Measurements from ENCODE around the gene DNM3.
A peak's percentile ranks its signal among the peaks of the same experiment; 100 is the strongest.
"Not testable (repeated sequence)": the region's sequence is repeated elsewhere in the genome, so short reads cannot be mapped to it uniquely, and the experiment has no call there.

The DNM3 gene

DNA sequence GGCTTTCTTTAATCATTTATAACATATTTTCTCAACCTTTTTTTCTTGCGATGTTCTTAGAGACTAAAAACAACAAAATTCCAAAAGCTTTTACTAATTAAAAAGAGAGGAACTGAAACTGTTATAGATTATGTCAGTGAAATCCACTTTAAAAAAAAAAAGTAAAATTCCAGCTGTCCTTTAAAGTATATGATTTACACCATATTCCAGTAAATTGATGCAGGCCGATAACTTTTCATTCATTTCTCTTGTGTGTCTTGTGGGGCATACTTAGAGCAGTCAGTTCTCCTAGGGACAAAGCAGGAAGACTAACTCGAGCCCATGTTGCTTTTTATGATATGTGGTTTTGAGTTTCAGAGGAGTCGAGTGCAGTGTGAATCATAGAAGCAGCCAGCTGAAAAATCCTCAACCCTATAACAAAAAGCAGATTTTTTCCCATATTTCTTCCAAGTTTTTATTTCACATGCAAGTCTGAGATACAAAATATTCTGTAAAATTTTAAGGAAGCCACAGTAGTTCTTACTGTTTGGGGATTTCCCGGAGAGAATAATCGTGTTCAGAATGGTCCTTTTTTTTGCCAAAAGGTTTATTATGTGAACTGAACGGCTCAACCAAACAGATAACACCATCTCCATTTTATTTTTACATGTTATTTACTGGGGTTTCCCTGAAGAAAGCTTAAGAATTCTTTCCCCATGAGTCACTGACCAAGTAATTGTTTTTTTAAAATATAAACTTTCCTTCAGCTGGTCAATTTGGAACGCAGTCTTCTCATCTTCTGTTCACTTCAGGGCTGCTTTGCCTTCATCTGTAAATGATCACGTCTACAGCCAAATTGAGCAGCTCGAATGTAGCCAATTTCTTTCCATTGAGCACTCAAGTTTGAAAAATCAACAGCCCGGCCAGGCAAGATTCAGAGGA, 502.2 kb downstream of the DNM3 start:
- DNase-seq = peak; percentile 36 to 70 (median 58)

- DNase-seq = no peak
Observed at GRCh38 chr1:172344444-172344843, 503.1 kb downstream of the DNM3 start.

GRCh38 chr1:172345077-172345476, 503.8 kb downstream of the DNM3 start:
- DNase-seq = no peak

- no peak for DNase-seq
Observed at GRCh38 chr1:172347416-172347815, 506.1 kb downstream of the DNM3 start.

- no peak for DNase-seq
Observed at GRCh38 chr1:172350856-172351255, 509.6 kb downstream of the DNM3 start.

GRCh38 chr1:172351346-172351745, 510.0 kb downstream of the DNM3 start:
- DNase-seq = no peak

DNA sequence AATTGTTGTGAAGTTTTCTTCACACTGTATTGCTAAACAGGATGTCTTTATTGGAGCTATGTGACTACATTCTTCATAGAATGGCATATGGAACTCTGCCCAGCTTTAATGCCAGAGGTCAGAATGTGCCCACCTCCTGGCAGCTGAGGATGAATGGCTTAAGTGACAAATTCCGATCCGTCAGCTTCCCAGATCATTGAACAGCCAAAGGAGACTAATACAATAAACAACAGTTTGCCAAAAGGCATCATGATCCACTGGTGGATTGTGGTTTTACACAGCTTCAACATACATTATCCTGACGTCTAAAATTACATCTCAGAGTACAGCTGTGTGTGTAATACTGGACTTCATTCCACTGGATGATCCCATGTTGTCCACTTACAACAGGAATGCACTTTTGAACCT, 510.5 kb downstream of the DNM3 start:
- no peak for DNase-seq

DNA sequence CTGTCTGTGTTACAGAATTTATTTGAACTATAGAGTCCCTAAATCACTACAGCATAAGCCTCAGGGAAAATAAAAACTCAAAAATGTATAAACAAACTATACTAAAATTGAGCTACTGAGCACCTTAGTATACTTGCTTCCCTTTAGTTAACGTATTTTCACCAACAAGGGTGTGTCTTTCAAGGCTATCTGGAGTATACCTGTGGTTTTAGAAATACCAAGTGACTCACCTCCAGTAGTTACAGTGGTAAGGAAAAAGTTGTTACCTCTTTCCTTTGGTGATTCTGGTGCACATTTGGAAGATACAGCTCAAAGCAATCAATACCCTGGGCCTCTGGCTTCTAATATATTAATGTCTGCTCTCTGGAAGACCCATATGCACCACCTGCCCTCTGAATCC, 511.1 kb downstream of the DNM3 start:
- no peak for DNase-seq

GRCh38 chr1:172354291-172355274, 513.3 kb downstream of the DNM3 start:
- DNase-seq = no peak

DNA sequence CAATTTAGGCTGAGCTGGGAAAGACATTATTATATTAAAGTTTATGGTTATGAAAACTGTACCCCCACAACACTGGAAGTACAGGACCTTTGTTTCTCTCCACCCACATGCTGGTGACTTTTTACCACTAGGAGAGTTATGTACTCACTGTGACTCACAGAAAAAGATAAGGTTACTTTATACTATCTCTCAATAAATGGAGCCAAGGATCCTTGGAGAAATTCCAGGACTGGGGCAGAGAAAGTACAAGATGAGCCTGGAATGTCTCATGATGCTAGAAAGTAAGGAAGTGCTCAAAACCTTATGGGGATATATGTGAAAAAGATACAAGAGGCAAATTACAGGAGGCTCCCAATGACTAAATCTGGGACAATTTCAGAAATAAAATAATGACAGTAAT, 515.3 kb downstream of the DNM3 start:
- peak; percentile 15 to 37 (median 30) for DNase-seq

DNA sequence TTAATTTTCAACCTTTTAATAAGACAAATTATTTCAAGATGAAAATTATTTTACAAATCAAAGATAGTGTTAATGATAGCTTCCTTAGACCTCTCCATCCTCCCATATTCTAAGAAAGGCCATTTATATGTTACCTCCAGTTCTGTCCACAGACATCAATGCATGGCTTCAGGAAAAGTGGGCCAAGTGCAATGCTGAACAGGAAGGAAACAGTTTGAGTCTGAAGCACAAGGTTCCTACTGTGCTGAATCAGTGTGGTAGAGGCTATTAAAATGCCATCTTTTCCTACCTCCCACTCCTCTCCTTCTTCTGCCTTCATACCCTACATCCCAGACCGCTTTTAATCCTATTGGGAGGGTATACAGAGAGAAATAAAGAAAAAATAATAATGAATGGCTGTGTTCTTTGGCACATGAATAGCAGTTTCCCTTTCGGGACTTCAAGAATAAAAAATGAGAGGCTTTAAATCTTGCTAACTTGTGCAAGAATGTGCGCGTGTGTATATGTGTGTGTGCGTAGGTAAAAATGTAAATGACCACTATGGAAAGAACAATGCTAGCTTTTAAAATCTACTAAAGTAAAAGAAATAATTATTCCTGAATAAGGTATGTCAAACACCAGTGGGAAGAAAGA, 516.6 kb downstream of the DNM3 start:
- DNase-seq = peak in 1 of 3 donors; percentile 4

DNA sequence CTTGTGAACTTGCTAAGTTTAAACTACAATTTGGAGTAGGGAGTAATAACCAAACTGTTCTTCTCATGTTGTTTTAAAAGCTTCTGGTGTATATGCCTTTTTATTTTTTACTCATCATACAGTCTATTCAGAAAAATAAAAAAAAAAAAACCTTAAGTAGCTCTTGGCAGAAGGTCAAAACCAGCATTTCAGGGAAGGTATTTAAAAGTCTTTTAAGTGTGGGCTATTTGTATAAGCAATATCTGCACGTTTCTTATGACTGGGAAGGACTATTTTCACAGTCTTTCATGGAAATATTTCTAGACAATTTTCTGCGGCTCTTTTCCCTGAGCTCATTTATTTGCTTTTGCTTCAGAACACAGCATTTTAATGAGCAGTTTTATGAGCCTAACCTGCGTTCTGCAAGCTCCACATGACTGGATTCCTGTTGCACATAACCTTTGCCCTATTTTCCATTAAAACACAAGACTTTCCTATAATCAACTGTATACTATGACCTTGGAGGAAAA, 518.2 kb downstream of the DNM3 start:
- no peak for DNase-seq

GRCh38 chr1:172360511-172360910, 519.2 kb downstream of the DNM3 start:
- DNase-seq = no peak

DNA sequence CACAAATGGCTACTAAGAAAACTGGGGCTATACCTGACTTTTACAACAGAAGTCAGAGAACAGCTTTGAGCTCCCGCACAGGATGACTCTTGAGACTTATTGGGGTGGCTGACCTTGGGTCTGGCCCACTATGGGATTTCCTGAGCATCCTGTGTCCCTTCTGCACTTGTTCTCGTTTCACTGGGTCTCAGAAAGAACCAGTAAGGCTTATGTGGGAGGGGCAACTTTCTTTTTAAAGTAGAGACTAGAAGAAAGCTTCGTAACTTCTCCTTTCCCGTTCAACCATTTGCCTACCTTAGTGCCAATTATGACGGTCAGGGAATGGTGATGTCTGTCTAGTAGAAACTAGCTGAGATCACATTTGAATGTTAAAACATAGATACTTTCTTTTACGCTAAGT, 519.7 kb downstream of the DNM3 start:
- peak in 1 of 3 donors; percentile 5 for DNase-seq

- no peak for DNase-seq
Observed at GRCh38 chr1:172363852-172364251, 522.6 kb downstream of the DNM3 start.

DNA sequence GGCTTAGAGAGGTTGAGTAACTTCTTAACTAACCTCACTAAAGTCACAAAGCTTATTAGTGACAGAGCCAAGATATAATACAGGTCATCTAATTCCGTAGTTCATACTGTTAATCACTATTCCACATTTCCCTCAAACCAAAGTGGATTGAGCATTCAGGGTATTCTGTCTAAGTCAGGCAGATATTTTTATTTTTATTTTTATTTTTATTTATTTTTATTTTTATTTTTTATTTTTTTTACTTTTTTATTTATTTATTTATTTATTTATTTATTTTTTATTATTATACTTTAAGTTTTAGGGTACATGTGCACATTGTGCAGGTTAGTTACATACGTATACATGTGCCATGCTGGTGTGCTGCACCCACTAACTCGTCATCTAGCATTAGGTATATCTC, 530.3 kb downstream of the DNM3 start:
- DNase-seq = not testable (repeated sequence)

GRCh38 chr1:172373864-172374263, 532.6 kb downstream of the DNM3 start:
- peak; percentile 42 to 55 (median 54) for DNase-seq

DNA sequence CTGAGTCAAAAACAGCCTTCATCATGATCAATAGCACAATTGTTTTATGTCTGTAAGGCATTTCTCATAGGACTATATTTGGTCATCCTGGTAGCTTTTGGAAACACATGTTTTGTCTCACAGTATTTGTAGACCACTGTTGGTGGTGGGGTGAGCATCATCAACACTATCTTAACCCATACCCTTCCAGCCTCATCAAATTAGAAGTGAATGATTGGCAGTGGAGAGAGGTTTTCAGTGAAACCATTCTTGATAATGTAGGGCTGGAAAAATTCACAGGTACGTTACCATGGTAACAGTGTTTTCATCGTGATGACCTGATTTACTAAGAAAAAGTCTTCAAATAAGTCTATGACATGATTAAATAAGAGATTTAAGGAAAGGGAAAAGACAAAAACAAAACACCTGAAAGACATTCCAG, 533.9 kb downstream of the DNM3 start:
- DNase-seq = no peak

DNA sequence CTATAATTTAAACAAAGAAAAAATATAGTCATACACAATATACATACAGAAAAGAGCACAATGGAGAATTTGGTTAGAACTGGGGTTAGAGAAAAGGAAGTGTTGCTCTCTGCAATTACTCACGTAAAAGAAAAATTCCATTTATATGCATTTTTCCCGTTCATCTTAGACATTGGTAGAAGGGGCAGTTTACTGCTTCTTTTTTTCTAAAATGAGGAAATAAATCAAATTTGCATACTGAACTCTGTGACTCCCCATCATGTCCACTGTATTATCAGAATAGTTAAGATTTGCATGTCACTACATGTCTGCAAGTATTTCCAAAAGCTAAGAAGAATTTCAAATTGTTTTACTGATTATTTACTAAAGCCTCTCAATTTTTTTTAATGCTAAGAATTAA, 535.1 kb downstream of the DNM3 start:
- peak; percentile 57 to 94 (median 84) for DNase-seq

DNA sequence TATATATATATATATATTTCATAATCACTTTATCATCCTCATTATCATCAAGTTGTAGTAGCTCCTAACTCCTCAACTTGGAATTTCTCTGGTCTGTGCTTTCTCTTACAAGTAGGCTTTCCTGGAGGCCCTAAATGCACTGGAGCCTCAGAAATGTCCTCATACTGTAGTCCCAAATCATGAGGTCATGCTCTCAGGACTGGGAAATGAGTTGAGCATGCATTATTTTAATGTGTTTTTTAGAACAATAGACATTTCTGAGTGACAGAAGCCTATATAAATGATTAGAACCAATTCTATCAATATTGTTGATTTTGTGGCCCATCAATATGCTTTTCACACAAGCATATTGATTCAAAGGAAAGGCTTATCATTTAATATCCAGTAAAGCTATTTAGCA, 536.3 kb downstream of the DNM3 start:
- no peak for DNase-seq

DNA sequence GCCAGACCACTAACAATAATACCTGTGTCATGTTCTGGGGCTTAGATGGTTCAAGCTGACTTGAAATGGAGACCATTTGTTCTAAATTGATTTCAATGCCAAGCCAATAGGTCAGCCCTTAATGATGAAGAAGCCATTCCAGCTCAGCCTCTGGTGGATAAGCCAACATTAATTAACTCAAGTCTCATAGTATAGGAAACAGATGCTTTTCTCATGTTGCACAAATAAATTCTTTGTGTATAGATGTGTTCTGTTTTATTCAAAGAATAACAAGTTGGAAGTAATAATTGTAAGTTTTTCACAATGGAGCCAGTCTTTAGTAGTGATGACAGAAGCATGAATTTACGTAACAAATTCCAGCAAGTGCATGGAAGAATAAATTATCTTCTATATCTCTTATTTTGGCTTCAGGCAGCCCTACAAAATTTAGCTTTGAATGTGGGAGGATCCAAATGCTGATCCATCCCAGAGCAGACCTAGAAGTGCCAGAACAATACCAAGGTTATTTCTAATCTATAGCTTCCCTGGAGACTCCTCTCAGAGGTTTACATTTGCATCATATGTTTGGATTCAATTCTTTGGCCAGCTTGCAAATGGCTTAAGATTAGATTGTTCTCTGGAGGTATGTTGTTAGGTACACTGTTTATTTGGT, 536.9 kb downstream of the DNM3 start:
- DNase-seq = no peak

Data from suppressor macrophage treated with lipopolysaccharide for 1 hour (primary cell).